Measurements from ENCODE around the gene ERCC6L2. TPM values are rescaled to one million over a fixed set of nuclear protein-coding genes. Genes with fewer than 3 reads are reported as not detected.

The ERCC6L2 gene
- total and polyA plus RNA-seq, 2 of the 4 experiments (the other 2 are of a cell fraction), result 13.0 to 67.6 TPM

- Histone ChIP-seq H2AK9ac (replicated peaks; ENCODE audit: low read depth, low read length, poor library complexity) (no peak overlapping the region), H3K79me1 (ENCODE audit: low read depth in 1 of 2, low read length in 2 of 2) (peaks cover 4 to 14% of the 10 kb centered on the region in 2 experiments; a peak in 2 of 4 replicates), H2BK120ac (ENCODE audit: low read depth, low read length) (no peak overlapping the region), H2AK5ac (ENCODE audit: low read depth, low read length) (peak overlapping the region; percentile 24; the same call in 1 of the 2 replicates), H3K9ac (ENCODE audit: low read depth, low read length) (no peak overlapping the region), H3K9me3 (ENCODE audit: control insufficient read depth, insufficient read depth, low read length) (no peaks in the 10 kb centered on the region), H3K27ac (ENCODE audit: insufficient read depth, low read length) (peak overlapping the region; percentile 10; the same call in 1 of the 2 replicates), H3K56ac (ENCODE audit: extremely low read depth, insufficient read depth, low read length) (no peak overlapping the region), H2AFZ (replicated peaks; ENCODE audit: low read length, poor library complexity) (no peak overlapping the region), H3K14ac (replicated peaks; ENCODE audit: low read depth, low read length) (0 out of 2 replicates have a peak overlapping the region, but pooled peaks have one; percentile 14), H4K5ac (ENCODE audit: low read depth, low read length) (0 out of 2 replicates have a peak overlapping the region, but pooled peaks have one; percentile 12), H3K4ac (ENCODE audit: low read depth, low read length) (peak overlapping the region; percentile 40), H4K8ac (ENCODE audit: low read depth in 2 of 2, low read length in 2 of 2) (no peak overlapping the region), H3K23ac (ENCODE audit: low read depth, low read length) (0 out of 2 replicates have a peak overlapping the region, but pooled peaks have one; percentile 0), H3K4me2 (ENCODE audit: low read depth, low read length) (no peak overlapping the region), H2BK20ac (ENCODE audit: low read depth, low read length) (peak overlapping the region; percentile 51; the same call in 1 of the 2 replicates), H3K9me1 (ENCODE audit: insufficient read depth, low read length) (peaks cover 13% of the 10 kb centered on the region; the same call in 1 of the 2 replicates), H3K18ac (ENCODE audit: low read depth, low read length) (no peak overlapping the region), H3K36me3 (ENCODE audit: control insufficient read depth, insufficient read depth, low read length) (no peaks in the 10 kb centered on the region), H3K4me1 (ENCODE audit: control insufficient read depth, insufficient read depth, low read length) (peaks cover 10% of the 10 kb centered on the region), H2BK15ac (ENCODE audit: low read depth, low read length) (peak overlapping the region; percentile 16; the same call in 1 of the 3 replicates), H3K27me3 (ENCODE audit: control insufficient read depth, insufficient read depth, low read length) (no peaks in the 10 kb centered on the region), H3K4me3 (ENCODE audit: insufficient read depth, low read depth, low read length) (no peak overlapping the region), H2BK5ac (ENCODE audit: low read depth, low read length, poor library complexity, severe bottlenecking) (no peak overlapping the region), H4K20me1 (ENCODE audit: insufficient read depth, low read length) (no peaks in the 10 kb centered on the region), H4K91ac (ENCODE audit: insufficient read depth, low read depth, low read length) (no peak overlapping the region)
- dilution Hi-C loops (cut with HindIII; ENCODE audit: low sequenced_read_pairs, unreplicated experiment) (no loop called here), in situ Hi-C loops (cut with MboI; ENCODE audit: low sequenced_read_pairs) (no loop called here), intact Hi-C loops (cut with micrococcal nuclease) (no loop called here)
- no TSS peak for BruUV-seq (replicated peaks)
- ATAC-seq (ENCODE audit: low read depth) (no peak), DNase-seq (no peak)
- ChIA-PET POLR2A (ENCODE audit: unreplicated experiment) (no interaction called here), CTCF (interaction anchor here (1.0 kb wide), 1 partner anchor 105 kb away, joined by 3 read pairs; no protein-coding TSS in a partner anchor)
- TF ChIP-seq FOS (IDR thresholded peaks at IDR 0.05; ENCODE audit: low read depth, low read length), result no peak
- TF ChIP-seq BHLHE40 (IDR thresholded peaks at IDR 0.05; ENCODE audit: low read depth, low read length), result no peak
Observed at GRCh38 chr9:95857896-95858295, 17.6 kb upstream of the ERCC6L2 start.
